ENCODE data around the gene CACNA2D3. TPM values are rescaled to one million over a fixed set of nuclear protein-coding genes. Genes with fewer than 3 reads are reported as not detected.

Gene CACNA2D3
- 1 to 10 TPM; 1.1 to 5.9 TPM for total RNA-seq

DNA sequence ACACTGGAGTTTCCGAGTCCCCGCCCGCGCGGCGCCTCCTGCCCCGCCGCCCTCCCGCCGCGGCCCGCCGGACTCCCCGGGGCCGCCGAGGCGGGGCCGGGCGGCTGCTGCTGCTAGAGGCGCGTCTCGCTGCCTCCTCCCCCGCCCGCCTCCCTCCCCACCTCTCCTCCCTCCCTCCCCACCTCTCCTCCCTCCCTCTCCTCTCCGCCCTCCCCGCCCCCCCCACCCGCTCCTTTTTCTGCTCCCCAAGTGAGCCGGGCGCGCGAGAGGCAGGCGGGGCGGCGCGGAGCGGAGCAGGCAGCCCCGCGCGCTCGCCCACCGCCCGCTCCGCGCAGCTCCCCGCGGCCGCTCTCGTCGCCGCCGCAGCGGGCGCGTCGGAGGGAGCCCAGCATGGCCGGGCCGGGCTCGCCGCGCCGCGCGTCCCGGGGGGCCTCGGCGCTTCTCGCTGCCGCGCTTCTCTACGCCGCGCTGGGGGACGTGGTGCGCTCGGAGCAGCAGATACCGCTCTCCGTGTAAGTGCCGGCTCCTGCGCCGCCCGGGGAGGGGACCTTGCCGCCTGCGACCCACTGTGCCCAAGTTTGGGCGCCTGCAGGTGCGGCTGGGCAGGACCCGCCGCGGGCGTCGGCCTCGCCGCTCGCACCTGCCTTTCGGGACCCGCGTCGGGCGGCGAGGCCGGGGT is at the start of gene CACNA2D3:
CACNA2D3 (plus strand) TSS at position 229 of the 679 bp plus-strand sequence.
- Histone ChIP-seq H3K9me3 (no peaks in the 10 kb centered on the region), H3K4me1 (replicated peaks) (peaks cover 7% of the 10 kb centered on the region), H3K27ac (peak within 1 kb of the TSS in 1 of 2 donors; percentile 25), H3K36me3 (no peaks in the 10 kb centered on the region), H3K27me3 (replicated peaks; ENCODE audit: insufficient read depth) (peaks cover 13% of the 10 kb centered on the region), H3K4me3 (peak within 1 kb of the TSS; percentile 37 to 45)
- TF ChIP-seq POLR2AphosphoS5 (IDR thresholded peaks at IDR 0.05) (no peak), POLR2A (IDR thresholded peaks at IDR 0.05) (no peak)
- TF ChIP-seq, protein P1, sequence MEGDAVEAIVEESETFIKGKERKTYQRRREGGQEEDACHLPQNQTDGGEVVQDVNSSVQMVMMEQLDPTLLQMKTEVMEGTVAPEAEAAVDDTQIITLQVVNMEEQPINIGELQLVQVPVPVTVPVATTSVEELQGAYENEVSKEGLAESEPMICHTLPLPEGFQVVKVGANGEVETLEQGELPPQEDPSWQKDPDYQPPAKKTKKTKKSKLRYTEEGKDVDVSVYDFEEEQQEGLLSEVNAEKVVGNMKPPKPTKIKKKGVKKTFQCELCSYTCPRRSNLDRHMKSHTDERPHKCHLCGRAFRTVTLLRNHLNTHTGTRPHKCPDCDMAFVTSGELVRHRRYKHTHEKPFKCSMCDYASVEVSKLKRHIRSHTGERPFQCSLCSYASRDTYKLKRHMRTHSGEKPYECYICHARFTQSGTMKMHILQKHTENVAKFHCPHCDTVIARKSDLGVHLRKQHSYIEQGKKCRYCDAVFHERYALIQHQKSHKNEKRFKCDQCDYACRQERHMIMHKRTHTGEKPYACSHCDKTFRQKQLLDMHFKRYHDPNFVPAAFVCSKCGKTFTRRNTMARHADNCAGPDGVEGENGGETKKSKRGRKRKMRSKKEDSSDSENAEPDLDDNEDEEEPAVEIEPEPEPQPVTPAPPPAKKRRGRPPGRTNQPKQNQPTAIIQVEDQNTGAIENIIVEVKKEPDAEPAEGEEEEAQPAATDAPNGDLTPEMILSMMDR (IDR thresholded peaks at IDR 0.05) = no peak
- intact Hi-C loops (cut with DNase I) = loop anchor here (5.0 to 10.0 kb wide), 4 partner anchors 35 to 1362 kb away; partner anchors contain the start of gene WNT5A
- no peak for DNase-seq (ENCODE audit: low spot score)
- 1% methylated on average over 44 of the region's 100 CpGs for WGBS

DNA sequence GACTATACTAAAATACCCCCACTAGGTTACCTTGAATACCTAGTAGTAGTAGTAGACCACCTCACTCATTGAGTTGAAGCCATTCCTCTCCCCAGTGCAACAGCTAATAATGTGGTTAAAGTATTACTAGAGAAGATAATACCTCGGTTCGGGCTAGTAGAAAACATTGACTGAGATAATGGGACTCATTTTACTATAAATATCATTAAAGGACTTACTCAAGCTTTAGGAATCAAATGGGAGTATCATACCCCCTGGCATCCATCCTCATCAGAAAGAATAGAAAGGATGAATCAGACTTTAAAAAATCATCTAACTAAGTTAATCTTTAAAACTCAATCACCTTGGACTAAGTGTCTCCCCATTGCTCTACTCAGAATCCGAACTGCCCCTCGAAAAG is 49.0 kb upstream of the CACNA2D3 start:
- H3K4me3 ChIP-seq = no peak overlapping the region
- no peak overlapping the region for H3K27ac ChIP-seq
- no peak for DNase-seq (ENCODE audit: low spot score)
- TF ChIP-seq POLR2A (IDR thresholded peaks at IDR 0.05) (no peak), POLR2AphosphoS5 (IDR thresholded peaks at IDR 0.05) (no peak)
- TF ChIP-seq, protein P1 (IDR thresholded peaks at IDR 0.05) = no peak
- no peaks in the 10 kb centered on the region for H3K4me1 ChIP-seq (replicated peaks)
- intact Hi-C loops (cut with DNase I) = no loop called here
- 92% methylated on average over 4 of the region's 4 CpGs for WGBS
- no peaks in the 10 kb centered on the region for H3K27me3 ChIP-seq (replicated peaks; ENCODE audit: insufficient read depth)
- no peaks in the 10 kb centered on the region for H3K36me3 ChIP-seq
- no peaks in the 10 kb centered on the region for H3K9me3 ChIP-seq

- no peak overlapping the region for H3K27ac ChIP-seq
- no peaks in the 10 kb centered on the region for H3K9me3 ChIP-seq
- 49% methylated on average over 4 of the region's 4 CpGs for WGBS
- intact Hi-C loops (cut with DNase I) = no loop called here
- no peak overlapping the region for H3K4me3 ChIP-seq
- no peaks in the 10 kb centered on the region for H3K4me1 ChIP-seq (replicated peaks)
- H3K27me3 ChIP-seq (replicated peaks; ENCODE audit: insufficient read depth) = no peaks in the 10 kb centered on the region
- no peak for DNase-seq (ENCODE audit: low spot score)
- H3K36me3 ChIP-seq = no peaks in the 10 kb centered on the region
- TF ChIP-seq, protein P1 (IDR thresholded peaks at IDR 0.05) = no peak
- TF ChIP-seq POLR2AphosphoS5 (IDR thresholded peaks at IDR 0.05) (no peak), POLR2A (IDR thresholded peaks at IDR 0.05) (no peak)
Measured at GRCh38 chr3:54079314-54079713, 43.0 kb upstream of the CACNA2D3 start.

GRCh38 chr3:54079730-54080325 is 42.5 kb upstream of the CACNA2D3 start:
- H3K4me1 ChIP-seq (replicated peaks) = no peaks in the 10 kb centered on the region

More at GRCh38 chr3:54079730-54080325, 42.5 kb upstream of the CACNA2D3 start:
- Histone ChIP-seq H3K36me3 (no peaks in the 10 kb centered on the region), H3K9me3 (no peaks in the 10 kb centered on the region), H3K27ac (no peak overlapping the region), H3K4me3 (no peak overlapping the region), H3K27me3 (replicated peaks; ENCODE audit: insufficient read depth) (no peaks in the 10 kb centered on the region)
- intact Hi-C loops (cut with DNase I) = no loop called here
- TF ChIP-seq, protein P1 (IDR thresholded peaks at IDR 0.05) = no peak
- TF ChIP-seq POLR2AphosphoS5 (IDR thresholded peaks at IDR 0.05) = no peak
- TF ChIP-seq POLR2A (IDR thresholded peaks at IDR 0.05) = no peak
- 59% methylated on average over 9 of the region's 9 CpGs for WGBS
- no peak for DNase-seq (ENCODE audit: low spot score)
